Measurements from ENCODE around the gene MPPED1. TPM values are rescaled to one million over a fixed set of nuclear protein-coding genes. Genes with fewer than 3 reads are reported as not detected.

Gene MPPED1
- total and polyA plus RNA-seq, 4 donors = 0.89 to 6.5 (median 4.1) TPM

DNA sequence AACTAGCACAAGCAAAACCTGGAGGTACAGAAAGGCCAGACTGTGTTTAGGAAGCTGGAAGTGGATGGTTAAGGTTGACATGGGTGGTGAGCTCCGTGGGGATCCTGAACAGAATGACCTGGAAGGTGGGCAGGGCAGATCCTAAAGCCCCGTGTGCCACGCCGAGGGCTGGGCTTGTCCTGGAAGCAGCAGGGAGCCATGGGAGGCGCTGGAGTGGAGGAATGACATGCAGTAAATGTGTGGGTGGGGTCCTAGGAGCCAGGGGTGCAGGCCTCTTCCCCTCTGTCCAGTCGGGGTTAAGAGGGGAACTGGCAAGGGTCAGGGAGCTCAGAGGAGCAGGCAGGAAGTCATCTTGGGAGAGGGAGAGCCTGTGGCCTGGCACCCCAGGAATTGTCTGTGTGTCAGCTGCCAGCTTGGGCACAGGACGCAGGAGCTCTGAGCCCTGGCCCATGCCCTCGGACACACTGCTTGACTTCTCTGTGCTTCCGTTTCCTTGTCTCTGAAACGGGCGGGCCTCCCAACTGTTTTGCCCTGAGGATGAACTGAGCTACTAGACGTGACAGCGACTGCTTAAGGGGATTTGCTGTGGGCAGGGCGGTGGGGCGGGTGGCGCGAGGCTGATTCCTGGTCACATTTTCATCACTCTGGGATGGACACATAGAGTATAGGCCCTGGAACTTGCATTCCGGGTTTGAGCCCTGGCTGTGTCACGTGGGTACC lies 75.7 kb downstream of the MPPED1 start:
- no peaks in the 10 kb centered on the region for H3K4me1 ChIP-seq (ENCODE audit: control insufficient read depth in 4 of 4, insufficient read depth in 4 of 4, low read length in 3 of 4)
- DNase-seq (ENCODE audit: low spot score) = no peak
- H3K36me3 ChIP-seq (ENCODE audit: control insufficient read depth in 4 of 4, insufficient read depth in 3 of 4, low read depth in 1 of 4, low read length in 3 of 4) = no peaks in the 10 kb centered on the region
- WGBS = 80% methylated on average over 19 of the region's 19 CpGs
- no peak overlapping the region for H3K4me3 ChIP-seq (ENCODE audit: low read depth in 1 of 3, low read length in 3 of 3)
- no peak overlapping the region for H3K9ac ChIP-seq (ENCODE audit: low read depth in 1 of 2, low read length in 2 of 2)
- TF ChIP-seq GABPA (IDR thresholded peaks at IDR 0.05 in 1 of 2, conservative IDR thresholded peaks at IDR 0.05 in 1 of 2) = no peak
- TF ChIP-seq, protein P1, sequence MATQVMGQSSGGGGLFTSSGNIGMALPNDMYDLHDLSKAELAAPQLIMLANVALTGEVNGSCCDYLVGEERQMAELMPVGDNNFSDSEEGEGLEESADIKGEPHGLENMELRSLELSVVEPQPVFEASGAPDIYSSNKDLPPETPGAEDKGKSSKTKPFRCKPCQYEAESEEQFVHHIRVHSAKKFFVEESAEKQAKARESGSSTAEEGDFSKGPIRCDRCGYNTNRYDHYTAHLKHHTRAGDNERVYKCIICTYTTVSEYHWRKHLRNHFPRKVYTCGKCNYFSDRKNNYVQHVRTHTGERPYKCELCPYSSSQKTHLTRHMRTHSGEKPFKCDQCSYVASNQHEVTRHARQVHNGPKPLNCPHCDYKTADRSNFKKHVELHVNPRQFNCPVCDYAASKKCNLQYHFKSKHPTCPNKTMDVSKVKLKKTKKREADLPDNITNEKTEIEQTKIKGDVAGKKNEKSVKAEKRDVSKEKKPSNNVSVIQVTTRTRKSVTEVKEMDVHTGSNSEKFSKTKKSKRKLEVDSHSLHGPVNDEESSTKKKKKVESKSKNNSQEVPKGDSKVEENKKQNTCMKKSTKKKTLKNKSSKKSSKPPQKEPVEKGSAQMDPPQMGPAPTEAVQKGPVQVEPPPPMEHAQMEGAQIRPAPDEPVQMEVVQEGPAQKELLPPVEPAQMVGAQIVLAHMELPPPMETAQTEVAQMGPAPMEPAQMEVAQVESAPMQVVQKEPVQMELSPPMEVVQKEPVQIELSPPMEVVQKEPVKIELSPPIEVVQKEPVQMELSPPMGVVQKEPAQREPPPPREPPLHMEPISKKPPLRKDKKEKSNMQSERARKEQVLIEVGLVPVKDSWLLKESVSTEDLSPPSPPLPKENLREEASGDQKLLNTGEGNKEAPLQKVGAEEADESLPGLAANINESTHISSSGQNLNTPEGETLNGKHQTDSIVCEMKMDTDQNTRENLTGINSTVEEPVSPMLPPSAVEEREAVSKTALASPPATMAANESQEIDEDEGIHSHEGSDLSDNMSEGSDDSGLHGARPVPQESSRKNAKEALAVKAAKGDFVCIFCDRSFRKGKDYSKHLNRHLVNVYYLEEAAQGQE (IDR thresholded peaks at IDR 0.05) = no peak
- H3K27me3 ChIP-seq (ENCODE audit: control insufficient read depth in 4 of 4, insufficient read depth in 4 of 4, low read length in 3 of 4) = no peaks in the 10 kb centered on the region
- H3K9me3 ChIP-seq (ENCODE audit: control insufficient read depth in 4 of 4, low read length in 3 of 4) = no peaks in the 10 kb centered on the region
- H3K27ac ChIP-seq (ENCODE audit: low read depth in 1 of 2, low read length in 2 of 2) = no peak overlapping the region

DNA sequence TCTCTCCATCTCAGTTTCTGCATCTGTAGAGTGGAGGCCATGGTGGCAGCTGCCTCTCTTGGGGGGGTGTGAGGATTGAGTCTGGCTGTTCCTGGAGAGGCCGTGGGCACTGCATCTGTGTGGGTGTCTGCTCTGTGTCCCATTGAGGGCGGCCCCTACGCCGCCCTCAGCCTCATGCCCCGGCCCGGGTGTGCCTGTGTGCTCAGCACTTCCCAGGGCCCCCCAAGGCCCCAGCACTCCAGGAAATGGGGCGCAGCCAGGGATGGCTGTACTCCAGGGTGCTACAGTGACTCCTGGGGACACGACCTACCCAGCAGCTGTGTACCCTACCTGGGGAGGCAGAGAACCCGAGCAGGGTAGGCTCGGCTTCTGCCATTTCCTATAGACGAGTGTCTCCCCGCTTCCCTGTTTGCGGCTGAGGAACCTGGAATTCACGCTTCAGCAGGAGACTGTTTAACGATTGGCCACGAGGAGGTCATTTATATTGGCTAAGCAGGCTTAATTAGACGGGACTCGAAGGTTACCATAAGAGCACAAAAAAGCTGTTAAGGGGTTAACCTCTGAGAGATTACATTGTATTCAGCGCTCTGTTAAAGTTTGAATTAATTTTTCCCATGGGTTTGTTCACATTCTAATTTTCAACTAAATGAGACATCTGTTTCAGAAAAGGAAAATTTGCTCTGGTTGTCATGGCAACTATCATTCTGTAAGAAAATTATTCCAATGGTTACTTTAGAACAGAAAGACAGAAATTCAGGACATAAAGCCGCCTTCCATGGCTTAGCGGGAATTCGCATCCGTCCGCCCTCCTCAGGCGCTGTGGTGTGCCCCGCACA lies 76.4 kb downstream of the MPPED1 start:
- H3K27me3 ChIP-seq (ENCODE audit: control insufficient read depth in 4 of 4, insufficient read depth in 4 of 4, low read length in 3 of 4) = no peaks in the 10 kb centered on the region
- H3K9ac ChIP-seq (ENCODE audit: low read depth in 1 of 2, low read length in 2 of 2) = no peak overlapping the region
- H3K4me1 ChIP-seq (ENCODE audit: control insufficient read depth in 4 of 4, insufficient read depth in 4 of 4, low read length in 3 of 4) = no peaks in the 10 kb centered on the region
- no peaks in the 10 kb centered on the region for H3K36me3 ChIP-seq (ENCODE audit: control insufficient read depth in 4 of 4, insufficient read depth in 3 of 4, low read depth in 1 of 4, low read length in 3 of 4)
- WGBS = 80% methylated on average over 26 of the region's 26 CpGs
- H3K27ac ChIP-seq (ENCODE audit: low read depth in 1 of 2, low read length in 2 of 2) = no peak overlapping the region
- TF ChIP-seq HNF4G (IDR thresholded peaks at IDR 0.05) = no peak
- TF ChIP-seq, protein P2, sequence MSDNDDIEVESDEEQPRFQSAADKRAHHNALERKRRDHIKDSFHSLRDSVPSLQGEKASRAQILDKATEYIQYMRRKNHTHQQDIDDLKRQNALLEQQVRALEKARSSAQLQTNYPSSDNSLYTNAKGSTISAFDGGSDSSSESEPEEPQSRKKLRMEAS (IDR thresholded peaks at IDR 0.05) = no peak
- no peak for TF ChIP-seq YY1 (IDR thresholded peaks at IDR 0.05)
- TF ChIP-seq RXRA (IDR thresholded peaks at IDR 0.05) = no peak
- TF ChIP-seq FOXA2 (IDR thresholded peaks at IDR 0.05) = no peak
- TF ChIP-seq, protein P1 (IDR thresholded peaks at IDR 0.05) = no peak
- no peak for TF ChIP-seq TAF1 (conservative IDR thresholded peaks at IDR 0.05)
- no peak for TF ChIP-seq GABPA (IDR thresholded peaks at IDR 0.05 in 1 of 2, conservative IDR thresholded peaks at IDR 0.05 in 1 of 2)
- TF ChIP-seq, protein P3, sequence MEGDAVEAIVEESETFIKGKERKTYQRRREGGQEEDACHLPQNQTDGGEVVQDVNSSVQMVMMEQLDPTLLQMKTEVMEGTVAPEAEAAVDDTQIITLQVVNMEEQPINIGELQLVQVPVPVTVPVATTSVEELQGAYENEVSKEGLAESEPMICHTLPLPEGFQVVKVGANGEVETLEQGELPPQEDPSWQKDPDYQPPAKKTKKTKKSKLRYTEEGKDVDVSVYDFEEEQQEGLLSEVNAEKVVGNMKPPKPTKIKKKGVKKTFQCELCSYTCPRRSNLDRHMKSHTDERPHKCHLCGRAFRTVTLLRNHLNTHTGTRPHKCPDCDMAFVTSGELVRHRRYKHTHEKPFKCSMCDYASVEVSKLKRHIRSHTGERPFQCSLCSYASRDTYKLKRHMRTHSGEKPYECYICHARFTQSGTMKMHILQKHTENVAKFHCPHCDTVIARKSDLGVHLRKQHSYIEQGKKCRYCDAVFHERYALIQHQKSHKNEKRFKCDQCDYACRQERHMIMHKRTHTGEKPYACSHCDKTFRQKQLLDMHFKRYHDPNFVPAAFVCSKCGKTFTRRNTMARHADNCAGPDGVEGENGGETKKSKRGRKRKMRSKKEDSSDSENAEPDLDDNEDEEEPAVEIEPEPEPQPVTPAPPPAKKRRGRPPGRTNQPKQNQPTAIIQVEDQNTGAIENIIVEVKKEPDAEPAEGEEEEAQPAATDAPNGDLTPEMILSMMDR (IDR thresholded peaks at IDR 0.05; ENCODE audit: low read depth, low read length, missing input control) = no peak
- TF ChIP-seq, protein P4, sequence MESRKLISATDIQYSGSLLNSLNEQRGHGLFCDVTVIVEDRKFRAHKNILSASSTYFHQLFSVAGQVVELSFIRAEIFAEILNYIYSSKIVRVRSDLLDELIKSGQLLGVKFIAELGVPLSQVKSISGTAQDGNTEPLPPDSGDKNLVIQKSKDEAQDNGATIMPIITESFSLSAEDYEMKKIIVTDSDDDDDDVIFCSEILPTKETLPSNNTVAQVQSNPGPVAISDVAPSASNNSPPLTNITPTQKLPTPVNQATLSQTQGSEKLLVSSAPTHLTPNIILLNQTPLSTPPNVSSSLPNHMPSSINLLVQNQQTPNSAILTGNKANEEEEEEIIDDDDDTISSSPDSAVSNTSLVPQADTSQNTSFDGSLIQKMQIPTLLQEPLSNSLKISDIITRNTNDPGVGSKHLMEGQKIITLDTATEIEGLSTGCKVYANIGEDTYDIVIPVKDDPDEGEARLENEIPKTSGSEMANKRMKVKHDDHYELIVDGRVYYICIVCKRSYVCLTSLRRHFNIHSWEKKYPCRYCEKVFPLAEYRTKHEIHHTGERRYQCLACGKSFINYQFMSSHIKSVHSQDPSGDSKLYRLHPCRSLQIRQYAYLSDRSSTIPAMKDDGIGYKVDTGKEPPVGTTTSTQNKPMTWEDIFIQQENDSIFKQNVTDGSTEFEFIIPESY (IDR thresholded peaks at IDR 0.05) = no peak
- no peak for TF ChIP-seq NR2F2 (IDR thresholded peaks at IDR 0.05)
- no peak for TF ChIP-seq SP1 (IDR thresholded peaks at IDR 0.05)
- TF ChIP-seq RAD21 (IDR thresholded peaks at IDR 0.05) = no peak
- H3K9me3 ChIP-seq (ENCODE audit: control insufficient read depth in 4 of 4, low read length in 3 of 4) = no peaks in the 10 kb centered on the region
- DNase-seq (ENCODE audit: low spot score) = no peak
- no peak overlapping the region for H3K4me3 ChIP-seq (ENCODE audit: low read depth in 1 of 3, low read length in 3 of 3)

All from liver (tissue), 9 donors.